Prostate gland (tissue), 2 donors: ENCODE measurements around the gene ITPR2. TPM values are rescaled to one million over a fixed set of nuclear protein-coding genes. Genes with fewer than 3 reads are reported as not detected.

ENCODE experiments used
- DNase-seq: peaks from one replicate; pipeline ENCODE4 v3.0.0-alpha.2; 2019; ENCODE audit warnings: low spot score
- H3K27ac ChIP-seq, 2 donors: fragments of 200-600 bp; sonication (generic); 2 replicates each; pipeline ENCODE4 v1.5.1; 2017 to 2019
- H3K27me3 ChIP-seq: fragments of 200-600 bp; sonication (generic); replicated peaks from 2 replicates; pipeline ENCODE4 v1.5.1; 2019; ENCODE audit not compliant: insufficient read depth
- H3K36me3 ChIP-seq, 2 donors: fragments of 200-600 bp; sonication (generic); 1 replicate in 1 of 2; 2 replicates in 1 of 2; pipeline versions ENCODE4 v1.5.1 to v1.8.1; 2017 to 2019
- H3K4me1 ChIP-seq: fragments of 200-600 bp; sonication (generic); replicated peaks from 2 replicates; pipeline ENCODE4 v1.5.1; 2019
- H3K4me3 ChIP-seq, 2 donors: fragments of 200-600 bp; sonication (generic); 2 replicates each; pipeline ENCODE4 v1.5.1; 2017 to 2019
- H3K9me3 ChIP-seq: fragments of 200-600 bp; sonication (generic); 2 replicates; pipeline ENCODE4 v1.5.1; 2017
- POLR2A ChIP-seq: fragments of 450-650 bp; IDR thresholded peaks from one replicate; pipeline ENCODE4 v1.6.1; 2016; ENCODE audit warnings: antibody characterized with exemption, mild to moderate bottlenecking
- POLR2AphosphoS5 ChIP-seq: sonication (generic); formaldehyde crosslinking; IDR thresholded peaks from one replicate; pipeline ENCODE4 v1.6.1; 2017; ENCODE audit warnings: antibody characterized with exemption
- WGBS: methylation state at CpG from one replicate; pipeline ENCODE4 v1.1.5; 2018; 5-methylcytosine and 5-hydroxymethylcytosine counted together
- intact Hi-C: fragments of 100-400 bp; cut with DNase I; formaldehyde crosslinking; loops from one replicate; pipeline ENCODE4 v1.14.2; 2022
- total RNA-seq, 2 donors: library from RNA; depleted of rRNA; stranded (reverse); fragments of >200 nt; gene quantifications; one replicate each; pipeline ENCODE4 v1.1.0, GENCODE V29; 2016
- TF ChIP-seq, protein P1 (sequence below), 4 experiments: fragments of 200-600 bp in 2 of 4; fragments of 450-650 bp in 2 of 4; sonication (generic) in 2 of 4; IDR thresholded peaks; 1 replicate in 3 of 4; 2 replicates in 1 of 4; pipeline ENCODE4 v1.5.1; 2016 to 2019; ENCODE audit warnings: antibody characterized with exemption in 4 of 4, mild to moderate bottlenecking in 2 of 4, moderate library complexity in 2 of 4

ITPR2 gene
- total RNA-seq, 2 donors from 2014 or later, result 30.0 to 44.4 TPM

DNA sequence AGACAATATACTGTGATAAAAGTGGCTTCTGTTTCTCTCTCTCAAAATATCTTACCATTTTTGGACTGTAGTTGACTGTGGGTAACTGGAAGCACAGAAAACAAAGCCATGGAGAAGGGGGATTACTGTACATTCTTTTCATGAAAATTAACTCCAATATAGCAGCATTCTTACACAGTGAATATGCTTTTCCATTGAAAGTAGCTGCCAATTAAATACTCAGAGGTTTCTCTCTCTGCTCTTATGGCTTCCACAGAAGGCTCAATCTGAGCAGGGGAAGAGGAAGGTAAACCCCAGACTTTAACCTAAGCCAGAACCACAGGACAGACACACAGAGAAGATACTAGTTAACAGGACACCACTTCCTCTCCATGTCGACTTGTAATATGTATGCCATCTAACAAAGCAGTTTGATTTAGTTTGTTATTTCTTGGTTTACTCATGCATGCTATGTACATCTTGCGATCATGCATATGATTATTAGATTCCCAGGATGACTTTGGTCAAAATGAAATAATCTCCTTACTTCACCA lies 487.5 kb downstream of the ITPR2 start:
- intact Hi-C loops, result no loop called here
- Histone ChIP-seq H3K4me3 (no peak overlapping the region), H3K9me3 (no peaks in the 10 kb centered on the region), H3K36me3 (no peaks in the 10 kb centered on the region), H3K27ac (no peak overlapping the region), H3K4me1 (no peaks in the 10 kb centered on the region), H3K27me3 (no peaks in the 10 kb centered on the region)
- DNase-seq, result no peak
- 76% methylated on average over 2 of the region's 2 CpGs for WGBS
- TF ChIP-seq POLR2AphosphoS5 (no peak), POLR2A (no peak)
- TF ChIP-seq, protein P1, sequence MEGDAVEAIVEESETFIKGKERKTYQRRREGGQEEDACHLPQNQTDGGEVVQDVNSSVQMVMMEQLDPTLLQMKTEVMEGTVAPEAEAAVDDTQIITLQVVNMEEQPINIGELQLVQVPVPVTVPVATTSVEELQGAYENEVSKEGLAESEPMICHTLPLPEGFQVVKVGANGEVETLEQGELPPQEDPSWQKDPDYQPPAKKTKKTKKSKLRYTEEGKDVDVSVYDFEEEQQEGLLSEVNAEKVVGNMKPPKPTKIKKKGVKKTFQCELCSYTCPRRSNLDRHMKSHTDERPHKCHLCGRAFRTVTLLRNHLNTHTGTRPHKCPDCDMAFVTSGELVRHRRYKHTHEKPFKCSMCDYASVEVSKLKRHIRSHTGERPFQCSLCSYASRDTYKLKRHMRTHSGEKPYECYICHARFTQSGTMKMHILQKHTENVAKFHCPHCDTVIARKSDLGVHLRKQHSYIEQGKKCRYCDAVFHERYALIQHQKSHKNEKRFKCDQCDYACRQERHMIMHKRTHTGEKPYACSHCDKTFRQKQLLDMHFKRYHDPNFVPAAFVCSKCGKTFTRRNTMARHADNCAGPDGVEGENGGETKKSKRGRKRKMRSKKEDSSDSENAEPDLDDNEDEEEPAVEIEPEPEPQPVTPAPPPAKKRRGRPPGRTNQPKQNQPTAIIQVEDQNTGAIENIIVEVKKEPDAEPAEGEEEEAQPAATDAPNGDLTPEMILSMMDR (IDR thresholded peaks at IDR 0.05), result no peak

DNA sequence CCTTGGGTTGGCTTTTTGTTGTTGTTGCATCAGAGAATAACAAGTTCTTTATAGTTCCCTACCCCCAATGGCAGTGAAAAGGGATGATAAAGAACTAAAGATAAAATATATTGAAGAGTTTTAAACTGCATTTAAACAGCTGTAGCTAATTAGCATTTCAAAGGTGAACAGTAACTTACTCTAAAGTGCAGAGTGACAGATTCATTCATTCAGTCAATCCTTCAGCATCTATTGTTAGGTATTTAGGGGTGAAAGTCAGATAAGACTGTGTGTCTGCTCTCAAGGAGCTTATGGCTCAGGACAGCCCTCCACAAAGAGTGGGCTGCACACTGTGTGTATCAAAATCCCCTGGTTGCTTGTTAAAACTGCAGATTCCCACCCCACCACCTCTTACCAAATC lies 491.5 kb downstream of the ITPR2 start:
- Histone ChIP-seq H3K27me3 (no peaks in the 10 kb centered on the region), H3K36me3 (no peaks in the 10 kb centered on the region), H3K27ac (no peak overlapping the region), H3K4me1 (no peaks in the 10 kb centered on the region), H3K9me3 (no peaks in the 10 kb centered on the region), H3K4me3 (no peak overlapping the region)
- no peak for DNase-seq
- intact Hi-C loops, result no loop called here
- TF ChIP-seq POLR2A, result no peak
- TF ChIP-seq POLR2AphosphoS5, result no peak
- TF ChIP-seq, protein P1 (IDR thresholded peaks at IDR 0.05), result no peak

DNA sequence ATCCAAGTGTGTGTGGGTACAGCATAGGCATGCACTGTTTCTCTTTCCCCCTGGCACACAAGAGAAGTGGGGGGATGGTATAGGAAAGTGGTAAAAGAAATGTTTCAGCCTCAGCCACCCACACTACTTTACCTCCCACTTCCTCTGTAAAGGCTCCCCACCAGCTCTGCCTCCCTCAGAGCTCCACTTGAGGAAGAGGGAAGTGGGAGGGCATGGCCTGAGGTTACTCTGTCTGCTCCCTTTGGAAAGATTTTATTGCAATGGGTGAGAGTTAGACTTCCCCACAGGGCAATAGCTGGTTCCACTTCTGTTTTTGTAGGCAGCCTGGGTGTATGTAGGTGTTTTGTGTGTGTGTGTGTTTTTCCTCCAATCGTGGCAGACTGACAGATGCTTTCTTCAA lies 492.3 kb downstream of the ITPR2 start:
- Histone ChIP-seq H3K27ac (no peak overlapping the region), H3K36me3 (no peaks in the 10 kb centered on the region), H3K4me1 (no peaks in the 10 kb centered on the region), H3K9me3 (no peaks in the 10 kb centered on the region), H3K4me3 (no peak overlapping the region), H3K27me3 (no peaks in the 10 kb centered on the region)
- intact Hi-C loops, result no loop called here
- 45% methylated on average over 1 of the region's 1 CpG for WGBS
- TF ChIP-seq, protein P1 (IDR thresholded peaks at IDR 0.05), result no peak
- TF ChIP-seq POLR2AphosphoS5, result no peak
- no peak for DNase-seq

DNA sequence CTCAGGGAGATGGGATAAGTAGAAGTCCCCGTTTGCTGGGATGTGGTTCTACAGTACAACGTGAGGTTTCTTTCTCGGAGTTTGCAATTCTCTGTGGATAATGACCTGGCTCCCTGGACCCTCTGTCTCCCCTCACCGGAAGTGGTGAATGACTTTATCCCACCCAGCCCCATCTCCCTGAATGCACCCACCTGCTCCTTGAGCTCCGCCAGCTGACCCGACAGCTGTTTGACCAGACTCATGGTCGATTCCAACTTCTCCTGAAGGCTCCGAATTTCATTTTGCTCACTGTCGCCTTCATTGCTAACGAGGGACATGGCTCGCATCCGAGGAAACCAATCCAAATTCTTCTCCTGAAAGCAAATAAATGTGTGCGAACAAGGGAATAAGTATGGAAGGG lies 493.0 kb downstream of the ITPR2 start:
- no peaks in the 10 kb centered on the region for H3K9me3 ChIP-seq
- TF ChIP-seq POLR2AphosphoS5 (no peak), POLR2A (no peak)
- TF ChIP-seq, protein P1 (IDR thresholded peaks at IDR 0.05), result no peak

DNA sequence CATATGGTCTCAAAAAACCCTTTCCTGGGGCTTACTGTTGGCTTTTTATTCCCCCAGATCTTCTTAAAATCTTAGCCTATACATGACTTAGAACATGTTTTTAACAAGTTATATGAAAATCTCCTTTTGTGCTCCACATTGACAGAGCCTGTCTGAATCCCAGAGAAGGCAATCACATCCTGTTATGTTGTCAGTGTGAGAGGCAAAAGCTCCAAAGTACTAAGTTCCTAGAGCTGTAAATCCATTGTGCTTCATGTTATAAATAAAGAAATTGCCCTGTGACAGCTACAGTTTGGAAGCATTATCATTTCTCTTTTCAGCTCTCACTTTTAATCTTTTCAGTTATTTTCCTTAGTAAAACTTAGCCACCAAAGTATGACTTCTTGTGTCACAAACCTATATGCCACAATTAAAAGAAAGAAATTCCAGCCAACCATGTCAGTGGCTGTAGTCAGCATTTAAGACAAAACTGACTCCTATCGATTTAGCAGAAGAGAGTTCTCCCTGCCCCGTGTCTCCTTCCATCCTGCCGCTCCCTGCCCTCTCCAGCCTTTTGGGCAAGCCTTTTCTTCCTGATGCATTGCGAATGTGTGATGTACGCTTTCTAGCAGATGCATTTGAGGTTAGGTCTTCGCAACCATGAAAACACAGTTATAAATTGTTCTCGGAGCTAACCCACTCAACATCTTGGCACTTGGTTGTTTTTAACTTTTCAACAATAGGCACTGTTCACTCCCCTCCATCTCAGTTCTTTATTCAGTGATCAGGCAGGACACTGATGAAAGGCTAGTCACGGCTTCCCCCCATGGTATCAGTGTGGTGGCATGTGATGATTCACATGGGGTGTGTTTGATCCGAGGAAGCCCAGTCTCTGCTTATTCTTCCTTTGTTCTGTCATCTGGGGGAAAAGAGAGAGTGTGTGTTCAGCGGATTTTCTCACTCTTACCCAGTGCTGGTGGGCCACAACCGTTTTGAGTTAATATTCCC lies 494.1 kb downstream of the ITPR2 start:
- Histone ChIP-seq H3K4me3 (no peak overlapping the region), H3K36me3 (no peaks in the 10 kb centered on the region), H3K27ac (no peak overlapping the region), H3K4me1 (no peaks in the 10 kb centered on the region), H3K27me3 (no peaks in the 10 kb centered on the region), H3K9me3 (no peaks in the 10 kb centered on the region)
- TF ChIP-seq, protein P1 (IDR thresholded peaks at IDR 0.05), result no peak
- TF ChIP-seq POLR2AphosphoS5 (no peak), POLR2A (no peak)
- no peak for DNase-seq
- WGBS, result 87% methylated on average over 11 of the region's 11 CpGs
- intact Hi-C loops, result no loop called here

More for the DNA sequence above, 493.0 kb downstream of the ITPR2 start:
- Histone ChIP-seq H3K4me3 (no peak overlapping the region), H3K36me3 (no peaks in the 10 kb centered on the region), H3K4me1 (no peaks in the 10 kb centered on the region), H3K27me3 (no peaks in the 10 kb centered on the region), H3K27ac (no peak overlapping the region)
- DNase-seq, result no peak
- intact Hi-C loops, result no loop called here
- WGBS, result 93% methylated on average over 13 of the region's 13 CpGs
